ENCODE data around the gene SMYD2. TPM values are rescaled to one million over a fixed set of nuclear protein-coding genes. Genes with fewer than 3 reads are reported as not detected.

The SMYD2 gene
- total and polyA plus RNA-seq, 2 donors (not counting 3 experiments of a cell fraction or from before 2014, with no cell fraction given) = 8.0 to 20.9 TPM

DNA sequence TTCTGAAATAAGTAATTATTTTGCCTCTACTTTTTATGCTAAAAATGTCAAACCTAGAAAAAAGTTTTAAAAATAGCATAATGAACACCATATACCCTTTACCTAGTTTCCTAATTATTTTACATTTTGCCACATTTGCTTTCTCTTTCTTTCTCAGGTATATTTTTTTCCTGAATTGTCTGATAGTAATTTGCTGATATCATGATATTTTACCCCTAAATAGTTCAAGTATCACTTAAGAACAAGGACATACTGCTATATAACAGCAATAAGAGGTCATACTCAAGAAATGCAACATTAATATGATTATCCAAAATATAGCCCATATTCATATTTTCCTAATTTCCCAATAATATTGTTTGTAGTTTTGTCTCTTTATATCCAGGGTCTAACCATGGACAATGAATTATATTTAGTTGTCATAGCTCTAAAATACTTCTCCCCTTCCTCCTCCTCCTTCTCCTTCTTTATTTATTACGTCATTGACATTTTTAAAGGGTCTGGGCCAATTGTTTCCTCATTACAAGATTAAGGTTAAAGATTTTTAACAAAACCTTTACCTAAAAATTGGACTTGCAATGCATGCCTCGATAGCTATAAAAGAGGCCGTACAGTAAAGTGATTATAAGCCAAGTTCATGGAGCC lies 20.3 kb upstream of the SMYD2 start:
- H3K9me1 ChIP-seq (replicated peaks; ENCODE audit: control insufficient read depth, extremely low read depth, insufficient read depth, low read length) = no peaks in the 10 kb centered on the region
- no peaks in the 10 kb centered on the region for H3K79me2 ChIP-seq (ENCODE audit: control insufficient read depth, insufficient read depth, low read length)
- no peaks in the 10 kb centered on the region for H3K36me3 ChIP-seq (ENCODE audit: control insufficient read depth in 2 of 2, extremely low read depth in 1 of 2, insufficient read depth in 2 of 2, low read length in 2 of 2)
- TF ChIP-seq GATA2 (IDR thresholded peaks at IDR 0.05; ENCODE audit: insufficient read depth, insufficient read length, low read depth, low read length) (no peak), MYC (IDR thresholded peaks at IDR 0.05; ENCODE audit: low read depth, low read length) (no peak), POLR2A (IDR thresholded peaks at IDR 0.05; ENCODE audit: low read depth, low read length) (no peak), EZH2 (IDR thresholded peaks at IDR 0.05; ENCODE audit: borderline replicate concordance, low read depth, low read length, severe bottlenecking) (no peak), JUN (IDR thresholded peaks at IDR 0.05; ENCODE audit: borderline replicate concordance, insufficient read depth, insufficient read length, low read depth) (no peak), POLR2AphosphoS5 (IDR thresholded peaks at IDR 0.05; ENCODE audit: insufficient read depth, low read depth, low read length) (no peak), FOS (IDR thresholded peaks at IDR 0.05; ENCODE audit: borderline replicate concordance, insufficient read depth, low read length) (no peak)
- TF ChIP-seq, protein P1, sequence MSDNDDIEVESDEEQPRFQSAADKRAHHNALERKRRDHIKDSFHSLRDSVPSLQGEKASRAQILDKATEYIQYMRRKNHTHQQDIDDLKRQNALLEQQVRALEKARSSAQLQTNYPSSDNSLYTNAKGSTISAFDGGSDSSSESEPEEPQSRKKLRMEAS (IDR thresholded peaks at IDR 0.05; ENCODE audit: insufficient read depth, insufficient read length) = no peak
- TF ChIP-seq, protein P2, sequence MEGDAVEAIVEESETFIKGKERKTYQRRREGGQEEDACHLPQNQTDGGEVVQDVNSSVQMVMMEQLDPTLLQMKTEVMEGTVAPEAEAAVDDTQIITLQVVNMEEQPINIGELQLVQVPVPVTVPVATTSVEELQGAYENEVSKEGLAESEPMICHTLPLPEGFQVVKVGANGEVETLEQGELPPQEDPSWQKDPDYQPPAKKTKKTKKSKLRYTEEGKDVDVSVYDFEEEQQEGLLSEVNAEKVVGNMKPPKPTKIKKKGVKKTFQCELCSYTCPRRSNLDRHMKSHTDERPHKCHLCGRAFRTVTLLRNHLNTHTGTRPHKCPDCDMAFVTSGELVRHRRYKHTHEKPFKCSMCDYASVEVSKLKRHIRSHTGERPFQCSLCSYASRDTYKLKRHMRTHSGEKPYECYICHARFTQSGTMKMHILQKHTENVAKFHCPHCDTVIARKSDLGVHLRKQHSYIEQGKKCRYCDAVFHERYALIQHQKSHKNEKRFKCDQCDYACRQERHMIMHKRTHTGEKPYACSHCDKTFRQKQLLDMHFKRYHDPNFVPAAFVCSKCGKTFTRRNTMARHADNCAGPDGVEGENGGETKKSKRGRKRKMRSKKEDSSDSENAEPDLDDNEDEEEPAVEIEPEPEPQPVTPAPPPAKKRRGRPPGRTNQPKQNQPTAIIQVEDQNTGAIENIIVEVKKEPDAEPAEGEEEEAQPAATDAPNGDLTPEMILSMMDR (IDR thresholded peaks at IDR 0.05; ENCODE audit: extremely low read depth in 1 of 2, insufficient read depth in 1 of 2, low read depth in 1 of 2, low read length in 2 of 2) = no peak
- no peaks in the 10 kb centered on the region for H4K20me1 ChIP-seq (replicated peaks; ENCODE audit: control insufficient read depth, extremely low read depth, insufficient read depth, low read length)
- peak overlapping the region; percentile 44 for H3K4me2 ChIP-seq (ENCODE audit: insufficient read depth, low read length)
- no peak overlapping the region for H3K27ac ChIP-seq (ENCODE audit: insufficient read depth, low read depth, low read length)
- no TSS peak for BruUV-seq (replicated peaks)
- dilution Hi-C loops (cut with MboI; ENCODE audit: extremely low pct_ligation_motif_present, low sequenced_read_pairs) (no loop called here), intact Hi-C loops (cut with micrococcal nuclease) (loop anchor here (1.0 to 5.0 kb wide), 8 partner anchors 20 to 886 kb away; partner anchors contain the start of gene CENPF)
- no peak for DNase-seq (ENCODE audit: low read depth, low spot score)
- no peaks in the 10 kb centered on the region for H3K9me3 ChIP-seq (replicated peaks; ENCODE audit: control insufficient read depth, insufficient read depth, low read length)
- no peak overlapping the region for H3K9ac ChIP-seq (replicated peaks; ENCODE audit: extremely low read depth, insufficient read depth, low read length)
- ChIA-PET CTCF (interaction anchor here (0.6 to 7.0 kb wide), 44 partner anchors 9 to 996 kb away, joined by 3 to 284 read pairs (median 6); partner anchors contain the start of genes PROX1 and SMYD2), POLR2A (no interaction called here)
- peaks cover 24% of the 10 kb centered on the region for H3K4me1 ChIP-seq (ENCODE audit: control insufficient read depth, extremely low read depth, insufficient read depth, low read length)
- no peak overlapping the region for H2AFZ ChIP-seq (ENCODE audit: low read depth, low read length)
- no peak for FAIRE-seq
- peaks cover 0 to 4% of the 10 kb centered on the region in 2 experiments for H3K27me3 ChIP-seq (ENCODE audit: control insufficient read depth in 2 of 2, insufficient read depth in 2 of 2, low read length in 2 of 2)
- no peak overlapping the region for H3K4me3 ChIP-seq (replicated peaks in 1 of 3; ENCODE audit: insufficient read depth in 1 of 3, low read depth in 1 of 3, low read length in 3 of 3)
